Uterus (tissue), 4 donors: ENCODE data around the gene APPL2. TPM values are rescaled to one million over a fixed set of nuclear protein-coding genes. Genes with fewer than 3 reads are reported as not detected.
"Not testable (repeated sequence)": the region's sequence is repeated elsewhere in the genome, so short reads cannot be mapped to it uniquely, and the experiment has no call there.

Source experiments
- DNase-seq, 2 donors: peaks; one replicate each; pipeline ENCODE4 v3.0.0-alpha.2; 2019 to 2020
- H3K27ac ChIP-seq, 2 donors: fragments of 200-600 bp; sonication (generic); 1 replicate in 1 of 2; 2 replicates in 1 of 2; pipeline ENCODE4 v1.5.1; 2016 to 2018
- H3K27me3 ChIP-seq, 2 donors: fragments of 200-600 bp; sonication (generic); one replicate each; pipeline ENCODE4 v1.5.1; 2018 to 2019; ENCODE audit warnings: control low read depth in 1 of 2
- H3K36me3 ChIP-seq, 2 donors: fragments of 200-600 bp; sonication (generic); one replicate each; pipeline ENCODE4 v1.5.1; 2019; ENCODE audit warnings: control low read depth in 1 of 2
- H3K4me1 ChIP-seq, 2 donors: fragments of 200-600 bp; sonication (generic); one replicate each; pipeline ENCODE4 v1.5.1; 2018 to 2019; ENCODE audit warnings: control low read depth in 1 of 2
- H3K4me3 ChIP-seq, 2 donors: fragments of 200-600 bp; sonication (generic); 1 replicate in 1 of 2; 2 replicates in 1 of 2; pipeline ENCODE4 v1.5.1; 2018 to 2019; ENCODE audit warnings: mild to moderate bottlenecking in 1 of 2
- H3K9me3 ChIP-seq, 2 donors: fragments of 200-600 bp; sonication (generic); one replicate each; pipeline ENCODE4 v1.5.1; 2019; ENCODE audit warnings: control low read depth in 1 of 2
- CTCF ChIP-seq, 4 experiments: fragments of 200-600 bp in 2 of 4; fragments of 450-650 bp in 2 of 4; sonication (generic) in 2 of 4; IDR thresholded peaks; one replicate each; pipeline ENCODE4 v1.5.1; 2016 to 2019; ENCODE audit warnings: antibody characterized with exemption in 4 of 4, mild to moderate bottlenecking in 2 of 4, moderate library complexity in 1 of 4
- POLR2A ChIP-seq, 2 donors: fragments of 450-650 bp; IDR thresholded peaks; one replicate each; pipeline ENCODE4 v1.6.1; 2016; ENCODE audit warnings: antibody characterized with exemption in 2 of 2, mild to moderate bottlenecking in 1 of 2, moderate library complexity in 1 of 2
- intact Hi-C: fragments of 100-400 bp; cut with DNase I; formaldehyde crosslinking; loops from one replicate; pipeline ENCODE4 v1.15.1; 2023; ENCODE audit warnings: low total_unique reads
- total RNA-seq, 4 donors: library from RNA; depleted of rRNA in 3 of 4; stranded (reverse); fragments of >200 nt in 3 of 4; gene quantifications; one replicate each; pipeline versions ENCODE4 v1.1.0 to v1.2.4, GENCODE V29; 2014 to 2023
- donor health status: DM: yes; HTN: yes; CAD: no.

The APPL2 gene
- total RNA-seq, 4 donors from 2014 or later = 14.3 to 52.6 (median 31.4) TPM

GRCh38 chr12:105196090-105196489 is 39.9 kb downstream of the APPL2 start:
- TF ChIP-seq CTCF (IDR thresholded peaks at IDR 0.05) (no peak), POLR2A (IDR thresholded peaks at IDR 0.05) (no peak)
- no peak for DNase-seq
- no peaks in the 10 kb centered on the region for H3K36me3 ChIP-seq

GRCh38 chr12:105194947-105195346 is 41.0 kb downstream of the APPL2 start:
- Histone ChIP-seq H3K27me3 (no peaks in the 10 kb centered on the region), H3K4me1 (no peaks in the 10 kb centered on the region), H3K4me3 (no peak overlapping the region), H3K27ac (no peak overlapping the region), H3K9me3 (no peaks in the 10 kb centered on the region), H3K36me3 (no peaks in the 10 kb centered on the region)
- no peak for DNase-seq
- intact Hi-C loops = no loop called here
- no peak for TF ChIP-seq POLR2A (IDR thresholded peaks at IDR 0.05)

More at GRCh38 chr12:105196090-105196489, 39.9 kb downstream of the APPL2 start:
- Histone ChIP-seq H3K4me3 (no peak overlapping the region), H3K9me3 (no peaks in the 10 kb centered on the region), H3K27ac (no peak overlapping the region), H3K27me3 (no peaks in the 10 kb centered on the region), H3K4me1 (no peaks in the 10 kb centered on the region)
- intact Hi-C loops = no loop called here

GRCh38 chr12:105192624-105193225 is 43.2 kb downstream of the APPL2 start:
- Histone ChIP-seq H3K36me3 (no peaks in the 10 kb centered on the region), H3K27ac (no peak overlapping the region)

GRCh38 chr12:105190530-105190929 is 45.4 kb downstream of the APPL2 start:
- Histone ChIP-seq H3K36me3 (no peaks in the 10 kb centered on the region), H3K9me3 (no peaks in the 10 kb centered on the region), H3K4me1 (no peaks in the 10 kb centered on the region), H3K4me3 (no peak overlapping the region), H3K27me3 (no peaks in the 10 kb centered on the region), H3K27ac (no peak overlapping the region)
- DNase-seq = no peak
- TF ChIP-seq POLR2A (IDR thresholded peaks at IDR 0.05) (no peak), CTCF (IDR thresholded peaks at IDR 0.05) (no peak)
- intact Hi-C loops = no loop called here

More at GRCh38 chr12:105192624-105193225, 43.2 kb downstream of the APPL2 start:
- TF ChIP-seq CTCF (IDR thresholded peaks at IDR 0.05) = no peak
- DNase-seq = no peak
- Histone ChIP-seq H3K4me1 (no peaks in the 10 kb centered on the region), H3K9me3 (no peaks in the 10 kb centered on the region), H3K4me3 (no peak overlapping the region), H3K27me3 (no peaks in the 10 kb centered on the region)
- intact Hi-C loops = no loop called here

- no peak for TF ChIP-seq CTCF (IDR thresholded peaks at IDR 0.05)
- TF ChIP-seq POLR2A (IDR thresholded peaks at IDR 0.05) = no peak
- Histone ChIP-seq H3K4me1 (no peaks in the 10 kb centered on the region), H3K4me3 (no peak overlapping the region), H3K36me3 (no peaks in the 10 kb centered on the region), H3K27me3 (no peaks in the 10 kb centered on the region), H3K27ac (no peak overlapping the region), H3K9me3 (no peaks in the 10 kb centered on the region)
- intact Hi-C loops = no loop called here
- DNase-seq = no peak
Observed at GRCh38 chr12:105189293-105189692, 46.7 kb downstream of the APPL2 start.

GRCh38 chr12:105183976-105184375 is 52.0 kb downstream of the APPL2 start:
- DNase-seq, H3K27me3 ChIP-seq, intact Hi-C loops, H3K4me1 ChIP-seq, H3K9me3 ChIP-seq, H3K36me3 ChIP-seq, H3K27ac ChIP-seq, H3K4me3 ChIP-seq: not testable (repeated sequence)

GRCh38 chr12:105183406-105183805 is 52.6 kb downstream of the APPL2 start:
- H3K27me3 ChIP-seq, H3K27ac ChIP-seq, intact Hi-C loops, H3K9me3 ChIP-seq, H3K36me3 ChIP-seq, H3K4me1 ChIP-seq, DNase-seq, H3K4me3 ChIP-seq: not testable (repeated sequence)

GRCh38 chr12:105179114-105179513 is 56.9 kb downstream of the APPL2 start:
- H3K4me3 ChIP-seq, DNase-seq, intact Hi-C loops, H3K27ac ChIP-seq, H3K9me3 ChIP-seq, H3K27me3 ChIP-seq, H3K4me1 ChIP-seq, H3K36me3 ChIP-seq: not testable (repeated sequence)
